K562 (cell line): ENCODE data around the gene OR51B2. TPM values are rescaled to one million over a fixed set of nuclear protein-coding genes. Genes with fewer than 3 reads are reported as not detected.
"Not testable (repeated sequence)": the region's sequence is repeated elsewhere in the genome, so short reads cannot be mapped to it uniquely, and the experiment has no call there.

Source experiments
- ATAC-seq: fragments of 200-7000 bp; cut with Tn5 transposase; 3 replicates; pipeline ENCODE4 v1.9.1; 2020; ENCODE audit warnings: moderate library complexity
- BruUV-seq: library from RNA; stranded (reverse); fragments of 400-500 nt; replicated peaks from 2 replicates; lab custom pipeline; 2021; lab: Mats Ljungman, UMichigan
- CTCF ChIA-PET: fragments of 300-600 bp; formaldehyde crosslinking; extraction: SDS; loops from one replicate; lab custom pipeline; 2021; ENCODE audit warnings: low intra/inter-chr PET ratio; lab: Yijun Ruan, JAX
- POLR2A ChIA-PET: fragments of 300-600, 350-650 bp; sonication (Branson Sonifier 250); formaldehyde crosslinking; extraction: SDS; loops from one replicate; lab custom pipeline; 2021; ENCODE audit warnings: antibody characterized with exemption, inconsistent platforms; lab: Yijun Ruan, JAX
- DNase-seq, 4 experiments: peaks; one replicate each; pipeline versions ENCODE4 v3.0.0 to v3.0.0-alpha.2; 2011 to 2018; ENCODE audit warnings: low spot score in 3 of 4, mixed read lengths in 3 of 4; ENCODE audit errors: extremely low read depth in 1 of 4
- FAIRE-seq: peaks from 2 replicates; lab custom pipeline; 2011; peaks lifted over from hg19 to GRCh38; lab: Jason Lieb, UNC
- H2AFZ ChIP-seq: 2 replicates; pipeline ENCODE4 v1.6.0; 2011; ENCODE audit warnings: low read depth, low read length, control low read depth, inconsistent platforms
- H3K27ac ChIP-seq: fragments of 200-600 bp; 3 replicates; pipeline ENCODE4 v1.8.0; 2011; ENCODE audit warnings: low read depth, mild to moderate bottlenecking, control low read depth, inconsistent platforms, low read length, moderate library complexity, mixed read lengths; ENCODE audit errors: extremely low read depth
- H3K27me3 ChIP-seq, 2 experiments: fragments of 300-600 bp in 1 of 2; 2 replicates in 1 of 2; 3 replicates in 1 of 2; pipeline versions ENCODE4 v1.6.0 to v1.8.0; 2011; ENCODE audit warnings: inconsistent platforms in 2 of 2, low read length in 2 of 2, mild to moderate bottlenecking in 1 of 2, mixed read lengths in 1 of 2, moderate library complexity in 1 of 2; ENCODE audit not compliant: control insufficient read depth in 2 of 2, insufficient read depth in 2 of 2
- H3K36me3 ChIP-seq: fragments of 300-600 bp; 3 replicates; pipeline ENCODE4 v1.8.0; 2011; ENCODE audit warnings: mild to moderate bottlenecking, low read length, inconsistent platforms; ENCODE audit not compliant: control insufficient read depth, insufficient read depth
- H3K4me1 ChIP-seq, 2 experiments: fragments of 200-600 bp in 1 of 2; replicated peaks in 1 of 2; 2 replicates in 1 of 2; 3 replicates in 1 of 2; pipeline versions ENCODE4 v1.5.1 to v1.8.0; 2011; ENCODE audit warnings: inconsistent platforms in 2 of 2, low read length in 2 of 2, mild to moderate bottlenecking in 1 of 2, mixed read lengths in 1 of 2, moderate library complexity in 1 of 2; ENCODE audit not compliant: control insufficient read depth in 2 of 2, insufficient read depth in 2 of 2
- H3K4me2 ChIP-seq: 2 replicates; pipeline ENCODE4 v1.6.1; 2011; ENCODE audit warnings: low read length, control low read depth, inconsistent platforms, mixed read lengths; ENCODE audit not compliant: insufficient read depth
- H3K4me3 ChIP-seq: fragments of 200-600 bp; sonication (generic), shearing (Covaris generic); 2 replicates; pipeline ENCODE4 v1.5.1; 2016; ENCODE audit warnings: control low read depth, inconsistent platforms
- H3K79me2 ChIP-seq: fragments of 200-600 bp; 3 replicates; pipeline ENCODE4 v1.8.0; 2011; ENCODE audit warnings: low read length, inconsistent platforms; ENCODE audit not compliant: control insufficient read depth, insufficient read depth
- H3K9ac ChIP-seq, 2 experiments: 2 replicates each; pipeline versions ENCODE4 v1.6.0 to v1.6.1; 2011; ENCODE audit warnings: low read depth in 2 of 2, low read length in 2 of 2, control low read depth in 1 of 2, inconsistent platforms in 1 of 2, mild to moderate bottlenecking in 1 of 2, mixed read lengths in 1 of 2; ENCODE audit not compliant: insufficient read depth in 1 of 2
- H3K9me1 ChIP-seq: one replicate; pipeline ENCODE4 v1.6.0; 2011; ENCODE audit warnings: inconsistent platforms, mild to moderate bottlenecking, low read length, moderate library complexity; ENCODE audit not compliant: control insufficient read depth, insufficient read depth
- H3K9me3 ChIP-seq: replicated peaks from 2 replicates; pipeline ENCODE4 v1.5.1; 2011; ENCODE audit warnings: low read depth, low read length, inconsistent platforms; ENCODE audit not compliant: control insufficient read depth, insufficient read depth
- H4K20me1 ChIP-seq: replicated peaks from 2 replicates; pipeline ENCODE4 v1.6.1; 2011; ENCODE audit warnings: low read length, inconsistent platforms, mixed read lengths; ENCODE audit not compliant: control insufficient read depth, insufficient read depth
- AFF1 ChIP-seq, 2 experiments: fragments of 450-650 bp; IDR thresholded peaks; 2 replicates each; pipeline ENCODE4 v1.6.1; 2018; ENCODE audit warnings: mild to moderate bottlenecking in 2 of 2, low read depth in 1 of 2; ENCODE audit not compliant: partially characterized antibody in 2 of 2
- WGBS: fragments of 100-300 bp; shearing (Covaris generic); methylation state at CpG from one replicate; pipeline ENCODE4 v1.1.6; 2016; ENCODE audit warnings: low coverage, mixed read lengths; ENCODE audit not compliant: insufficient coverage; ENCODE audit errors: missing lambda C conversion rate; 5-methylcytosine and 5-hydroxymethylcytosine counted together
- in situ Hi-C: fragments of 300-500 bp; cut with MboI; formaldehyde crosslinking; loops from 4 replicates; pipeline ENCODE4 v1.15.0; 2018; ENCODE audit warnings: inconsistent platforms, mixed read lengths
- intact Hi-C: fragments of 100-400 bp; cut with micrococcal nuclease; formaldehyde crosslinking; loops from 2 replicates; pipeline ENCODE4 v1.14.2; 2022
- polyA plus RNA-seq, 8 experiments: library from polyadenylated mRNA; depleted of rRNA in 4 of 8; stranded (reverse) in 5 of 8; unstranded in 3 of 8; fragments of >200 nt; fragmentation: Nextera tagmentation in 2 of 8; fragmentation: Illumina TruSeq in 1 of 8; extraction: Ambion mirVana in 2 of 8; extraction: Trizol in 1 of 8; gene quantifications; 2 replicates each; pipeline versions ENCODE4 v1.2.1 to v1.2.3, GENCODE V29; 2011 to 2014; ENCODE audit warnings: inconsistent platforms in 1 of 8, missing spikeins in 1 of 8
- total RNA-seq, 7 experiments: library from RNA; depleted of rRNA in 6 of 7; stranded (reverse); fragments of >200 nt in 6 of 7; fragmentation: Illumina TruSeq in 2 of 7; extraction: Trizol in 2 of 7; gene quantifications; 2 replicates each; pipeline versions ENCODE4 v1.2.1 to v1.2.3, GENCODE V29; 2011 to 2021; ENCODE audit warnings: low replicate concordance in 1 of 7

OR51B2 gene
- total and polyA plus RNA-seq, 9 of the 15 experiments (the other 6 are each of a cell fraction or from before 2014, with no cell fraction given), result 0.38 to 6.6 (median 4.0) TPM

- H3K27ac ChIP-seq, H4K20me1 ChIP-seq, H3K4me3 ChIP-seq, ATAC-seq, H3K27me3 ChIP-seq, CTCF ChIA-PET, H3K79me2 ChIP-seq, H2AFZ ChIP-seq, intact Hi-C loops, H3K4me2 ChIP-seq, H3K9me3 ChIP-seq, H3K9me1 ChIP-seq, H3K9ac ChIP-seq, DNase-seq, BruUV-seq, in situ Hi-C loops, FAIRE-seq: not testable (repeated sequence)
- TF ChIP-seq AFF1 (IDR thresholded peaks at IDR 0.05; ENCODE audit: low read depth in 1 of 2, partially characterized antibody in 2 of 2), result peak in 1 of 2 experiments; percentile 58
- 67% methylated on average over 1 of the region's 1 CpG for WGBS
- POLR2A ChIA-PET, result interaction anchor here (0.6 kb wide), 1 partner anchor 13 kb away, joined by 3 read pairs; no protein-coding TSS in a partner anchor
- Histone ChIP-seq H3K36me3 (peaks cover 47% of the 10 kb centered on the region), H3K4me1 (peaks cover 0 to 28% of the 10 kb centered on the region in 2 experiments; a peak in 2 of 5 replicates)
Observed at GRCh38 chr11:5337253-5337652, 13.2 kb upstream of the OR51B2 start.
